ENCODE measurements around the gene FAAP20. TPM values are rescaled to one million over a fixed set of nuclear protein-coding genes. Genes with fewer than 3 reads are reported as not detected.

Gene FAAP20
- total and polyA plus RNA-seq, 2 of the 8 experiments (the other 6 are each of a cell fraction or from before 2014, with no cell fraction given) = 58.4 to 99.8 TPM

DNA sequence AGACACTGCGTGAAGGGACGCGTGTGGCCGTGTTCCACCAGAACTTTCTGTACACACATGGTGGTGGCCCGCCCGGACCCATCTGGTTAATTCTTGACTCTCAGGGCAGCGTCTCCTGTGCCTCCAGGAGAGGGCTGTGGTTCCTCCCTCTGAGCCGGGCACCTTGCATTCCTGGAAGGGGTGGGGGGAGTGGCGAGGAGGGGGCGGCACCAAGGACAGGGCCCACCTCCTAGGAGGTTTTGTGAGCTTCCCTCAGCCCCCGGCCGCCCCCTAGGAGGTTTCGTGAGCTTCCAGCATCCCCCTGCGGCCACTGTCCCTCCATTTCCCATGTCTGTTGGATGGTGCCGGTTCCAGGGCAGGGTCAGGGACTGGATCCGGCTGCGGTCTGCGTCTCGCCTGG, 28.9 kb downstream of the FAAP20 start (continued):
- TF ChIP-seq ZNF274 (IDR thresholded peaks at IDR 0.05; ENCODE audit: borderline replicate concordance, extremely low read depth, low read length) (no peak), MAX (IDR thresholded peaks at IDR 0.05) (no peak)

Data from H1 (cell line).